Sciatic nerve (tissue), 2 donors: ENCODE data around the gene FAM187B. TPM values are rescaled to one million over a fixed set of nuclear protein-coding genes. Genes with fewer than 3 reads are reported as not detected.
A peak's percentile ranks its signal among the peaks of the same experiment; 100 is the strongest.
"Not testable (repeated sequence)": the region's sequence is repeated elsewhere in the genome, so short reads cannot be mapped to it uniquely, and the experiment has no call there.

Experiments used
- ATAC-seq: fragments of 200-7000 bp; cut with Tn5 transposase; one replicate; pipeline ENCODE4 v1.9.1; 2020; ENCODE audit warnings: mild to moderate bottlenecking, moderate library complexity
- DNase-seq: peaks from one replicate; pipeline ENCODE4 v3.0.0-alpha.2; 2020; ENCODE audit warnings: low spot score
- intact Hi-C: fragments of 100-400 bp; cut with DNase I; formaldehyde crosslinking; loops from one replicate; pipeline ENCODE4 v1.14.2; 2022
- total RNA-seq: library from RNA; stranded (reverse); fragmentation: NEBNext Ultra II Directional; extraction: Animal tissue kit (Norgen Biotek cat#: 25700); gene quantifications from one replicate; pipeline ENCODE4 v1.2.1, GENCODE V29; 2021
- donor health status: DM: no; HTN: no; CAD: no.
- donor health status: DM: no; HTN: no; CAD: no.

Gene FAM187B
- total RNA-seq, 1 donor from 2014 or later, result 0.31 TPM

DNA sequence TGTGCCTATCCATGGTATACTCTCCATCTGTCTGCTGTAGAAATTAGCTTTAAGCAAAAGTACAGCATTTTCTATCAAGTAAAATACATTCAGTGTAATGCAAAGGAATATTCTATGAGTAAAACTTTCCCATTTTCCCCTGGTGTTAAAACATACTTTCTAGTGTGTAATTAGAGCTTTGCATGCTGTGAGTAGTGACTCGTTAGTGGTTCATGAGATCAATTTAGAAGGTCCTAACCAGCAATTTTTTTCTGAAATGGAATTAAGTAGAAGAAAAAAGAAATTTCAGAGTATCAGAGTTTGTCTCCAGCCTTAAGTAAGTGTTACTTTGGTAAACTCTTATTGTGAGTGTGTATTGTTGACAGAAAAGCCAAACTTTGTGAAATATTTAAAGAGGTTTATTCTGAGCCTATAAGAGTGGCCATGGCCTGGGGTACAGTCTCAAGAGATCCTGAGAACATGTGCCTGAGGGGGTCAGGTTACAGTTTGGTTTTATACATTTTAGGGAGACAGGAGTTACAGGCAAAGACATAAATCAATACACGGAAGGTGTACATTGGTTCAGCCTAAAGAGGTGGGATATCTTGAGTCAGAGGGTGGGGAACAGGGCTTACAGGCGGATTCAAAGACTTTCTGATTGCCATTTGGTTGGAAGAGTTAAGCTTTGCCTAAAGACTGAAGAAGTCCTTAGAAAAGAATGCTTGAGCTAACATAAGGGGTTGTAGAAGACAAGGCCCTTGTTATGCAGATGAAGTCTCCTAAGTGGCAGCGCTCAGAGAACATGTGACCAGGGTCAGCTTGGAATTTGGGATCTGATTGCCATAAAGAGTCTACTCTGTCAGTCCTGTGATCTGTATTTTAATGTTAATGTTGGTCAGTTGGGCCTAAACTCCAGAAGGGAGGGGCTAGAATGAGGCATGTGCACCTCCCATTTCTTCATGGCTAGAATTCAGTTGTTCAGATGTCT lies 25.5 kb downstream of the FAM187B start:
- no peak for ATAC-seq
- no peak for DNase-seq

DNA sequence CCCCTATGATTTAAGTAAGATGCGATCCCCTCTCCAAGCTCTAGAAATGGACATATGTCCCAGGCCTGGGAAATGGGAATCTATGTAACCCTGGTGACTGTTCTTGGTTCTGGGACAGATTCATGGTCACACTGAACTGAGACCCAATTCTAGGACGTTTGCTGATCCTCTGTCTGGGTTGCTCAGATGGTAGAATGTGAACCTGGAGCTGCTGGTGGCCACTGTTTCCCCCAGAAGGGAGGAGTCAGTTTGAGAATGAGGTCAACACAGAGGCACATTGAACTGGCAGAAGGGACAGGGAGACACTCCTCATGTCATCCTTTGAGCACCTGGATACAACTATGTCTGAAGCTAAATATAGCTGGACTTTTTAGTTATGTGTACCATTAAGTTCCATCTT lies 29.1 kb downstream of the FAM187B start:
- DNase-seq (no peak), ATAC-seq (no peak)
- intact Hi-C loops, result no loop called here

More for the DNA sequence above, 25.5 kb downstream of the FAM187B start:
- intact Hi-C loops, result no loop called here

DNA sequence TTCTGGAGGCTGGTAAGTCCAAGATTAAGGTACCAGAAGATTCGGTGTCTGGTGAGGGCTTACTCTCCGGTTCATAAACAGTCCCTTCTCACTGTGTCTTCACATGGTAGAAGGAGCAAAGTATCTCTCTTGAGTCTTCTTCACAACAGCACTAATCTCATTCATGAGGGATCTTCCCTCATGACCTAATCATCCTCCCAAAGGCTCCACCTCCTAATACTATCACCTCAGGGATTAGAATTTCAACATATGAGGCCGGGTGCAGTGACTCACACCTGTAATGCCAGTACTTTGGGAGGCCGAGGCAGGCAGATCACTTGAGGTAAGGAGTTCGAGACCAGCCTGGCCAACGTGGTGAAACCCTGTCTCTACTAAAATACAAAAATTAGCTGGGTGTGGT lies 31.7 kb downstream of the FAM187B start:
- DNase-seq, ATAC-seq, intact Hi-C loops: not testable (repeated sequence)

DNA sequence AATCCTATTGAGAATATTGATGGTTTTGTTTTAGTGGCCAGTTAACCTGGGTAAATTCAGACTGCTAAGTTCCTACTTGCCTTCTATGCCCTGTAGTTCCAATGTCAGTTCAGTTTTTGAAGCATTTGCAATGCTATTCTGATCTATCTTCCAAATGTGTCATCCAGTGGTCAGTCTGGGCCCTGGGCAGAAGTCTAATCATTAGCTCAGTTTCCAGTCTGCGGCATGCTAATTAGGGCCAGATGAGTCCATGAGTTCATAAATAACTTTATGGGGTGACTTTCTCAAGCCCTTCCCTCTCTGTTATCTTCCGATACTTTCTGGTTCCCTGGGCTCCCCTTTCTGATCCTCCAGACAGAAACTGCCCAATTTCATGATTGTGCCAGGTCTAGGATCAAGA lies 32.7 kb downstream of the FAM187B start:
- DNase-seq (no peak), ATAC-seq (no peak)
- intact Hi-C loops, result no loop called here

DNA sequence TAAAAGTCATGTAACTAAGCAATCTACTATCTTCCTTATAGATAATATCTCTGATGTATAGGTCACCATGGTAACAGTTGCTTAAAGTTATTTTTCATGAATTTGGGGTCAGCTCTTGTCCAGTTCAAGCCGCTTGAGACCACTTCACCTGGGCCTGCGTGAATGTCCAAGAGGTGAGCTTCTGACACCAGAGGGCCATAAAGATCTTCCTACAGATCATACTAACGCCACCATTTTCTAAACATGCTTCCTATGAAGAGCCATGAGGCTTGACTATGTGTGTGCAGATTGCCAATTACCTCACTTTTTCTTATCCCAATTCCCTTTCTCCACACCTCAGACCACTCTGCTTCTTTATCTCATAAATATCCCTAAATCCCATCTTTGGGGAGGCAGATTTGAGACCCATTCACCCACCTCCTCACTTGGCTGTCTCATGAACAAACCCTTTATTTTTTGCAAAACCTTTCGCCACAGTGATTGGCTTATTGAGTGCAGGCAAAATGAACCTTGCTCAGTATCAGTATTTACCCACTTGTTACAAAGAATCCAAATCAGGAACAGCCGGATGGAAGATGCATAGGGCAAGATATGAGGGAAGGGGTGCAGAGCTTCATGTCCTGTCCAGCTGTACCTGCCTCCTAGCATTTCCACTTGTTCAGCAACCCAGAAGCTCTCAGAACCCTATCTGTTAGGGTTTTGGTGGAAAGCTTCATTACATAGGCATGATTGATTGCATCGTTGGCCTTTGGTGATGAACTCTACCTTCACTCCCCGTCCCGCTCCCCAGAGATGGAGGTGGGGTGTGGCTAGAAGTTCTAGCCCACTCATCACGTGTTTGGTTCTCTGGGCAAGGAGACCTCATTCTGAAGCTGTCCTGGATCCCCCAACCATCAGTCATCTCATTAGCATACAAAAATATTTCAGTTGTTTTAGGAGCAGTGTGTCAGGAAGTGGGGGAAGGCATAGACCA lies 34.2 kb downstream of the FAM187B start:
- intact Hi-C loops, result no loop called here
- no peak for DNase-seq
- ATAC-seq, result no peak

DNA sequence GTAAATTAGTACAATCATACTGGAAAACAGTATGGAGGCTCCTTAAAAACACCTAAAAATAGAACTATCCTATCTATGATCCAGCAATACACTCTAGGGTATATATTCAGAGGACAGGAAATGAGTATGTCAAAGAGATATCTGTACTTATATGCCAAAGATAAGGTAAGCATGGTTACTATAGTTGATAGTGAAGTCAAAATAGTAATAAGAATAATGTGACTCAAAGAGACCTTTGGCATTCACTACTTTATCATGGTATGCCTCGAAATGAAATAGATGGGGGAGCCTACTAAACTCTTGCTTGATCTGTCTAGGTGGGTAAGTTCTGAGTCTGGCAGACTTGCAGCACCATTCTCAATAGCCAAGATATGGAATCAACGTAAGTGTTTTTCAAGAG lies 43.7 kb downstream of the FAM187B start:
- no peak for ATAC-seq
- DNase-seq, result no peak
- intact Hi-C loops, result no loop called here

DNA sequence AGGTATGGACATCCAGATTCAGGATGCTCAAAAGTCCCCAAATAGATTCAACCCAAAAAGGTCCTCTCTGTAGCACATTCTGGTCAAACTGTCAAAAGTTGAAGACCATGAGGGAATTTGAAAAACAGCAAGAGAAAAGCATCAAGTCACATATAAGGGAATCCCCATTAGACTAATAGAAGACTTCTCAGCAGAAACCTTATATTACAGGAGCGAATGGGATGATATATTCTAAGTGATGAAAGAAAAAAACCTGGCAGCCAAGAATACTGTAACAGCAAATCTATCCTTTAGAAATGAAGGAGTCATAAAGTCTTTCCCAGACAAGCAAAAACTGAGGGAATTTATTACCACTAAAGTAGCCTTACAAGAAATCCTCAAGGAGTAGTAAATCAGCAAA lies 44.3 kb downstream of the FAM187B start:
- ATAC-seq (no peak), DNase-seq (no peak)
- intact Hi-C loops, result no loop called here

DNA sequence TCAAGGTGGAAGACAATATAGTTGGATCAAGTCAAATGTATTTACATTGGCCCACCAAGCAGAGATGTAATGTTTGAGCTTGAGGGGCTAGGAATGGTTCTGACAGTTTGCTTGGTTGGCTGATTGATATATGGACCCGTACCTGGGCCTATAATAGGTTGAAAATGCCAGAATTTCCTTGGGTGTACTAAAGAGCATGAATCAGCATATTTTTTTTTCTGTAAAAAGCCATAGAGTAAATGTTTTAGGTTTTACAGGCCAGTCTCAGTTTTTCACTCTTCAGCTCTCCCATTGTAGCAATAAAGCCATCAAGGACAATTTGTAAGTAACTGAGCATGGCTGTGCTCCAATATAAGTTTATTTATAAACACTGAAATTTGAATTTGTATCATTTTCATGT lies 47.2 kb downstream of the FAM187B start:
- no peak for DNase-seq
- intact Hi-C loops, result no loop called here
- no peak for ATAC-seq

DNA sequence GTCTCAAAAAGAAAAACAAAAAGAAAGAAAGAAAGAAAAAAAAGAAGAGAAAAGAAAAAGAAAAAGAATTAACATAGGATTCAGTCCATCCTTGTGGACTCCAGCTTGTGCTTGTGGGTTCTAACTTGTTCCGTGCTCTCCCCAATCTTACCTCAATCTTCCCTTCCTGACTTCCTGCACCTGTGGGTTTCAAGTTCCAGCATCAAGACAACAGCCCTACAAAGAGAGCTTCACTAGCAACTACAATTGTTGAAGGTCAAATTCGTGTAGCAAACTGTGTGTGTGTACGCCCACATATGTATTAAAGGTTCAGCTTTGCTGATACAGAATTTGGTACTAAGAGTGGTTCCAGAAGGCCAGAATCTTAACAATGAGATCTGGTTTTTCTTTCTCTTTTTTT lies 48.7 kb downstream of the FAM187B start:
- ATAC-seq (no peak), DNase-seq (no peak)
- intact Hi-C loops, result no loop called here

DNA sequence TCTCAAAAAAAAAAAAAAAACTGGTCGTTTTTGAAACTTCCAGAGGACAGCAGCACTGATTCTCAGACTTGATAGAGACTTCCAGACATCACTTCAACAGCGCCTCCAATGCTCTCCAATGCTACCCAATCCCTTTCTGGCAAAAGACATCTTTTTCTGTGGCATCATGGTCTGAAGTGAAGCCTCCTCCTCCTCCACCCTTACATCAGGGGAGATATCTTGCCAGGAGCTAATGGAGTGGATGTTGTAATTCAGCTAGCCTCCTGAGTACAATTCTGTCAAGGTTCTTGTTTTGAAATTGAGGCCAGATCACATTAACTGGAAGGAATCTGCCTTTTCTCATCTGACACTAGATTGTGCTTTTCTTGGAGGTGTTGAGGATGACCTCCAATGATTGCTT lies 49.8 kb downstream of the FAM187B start:
- peak; percentile 86 for ATAC-seq
- no peak for DNase-seq
- intact Hi-C loops, result no loop called here

DNA sequence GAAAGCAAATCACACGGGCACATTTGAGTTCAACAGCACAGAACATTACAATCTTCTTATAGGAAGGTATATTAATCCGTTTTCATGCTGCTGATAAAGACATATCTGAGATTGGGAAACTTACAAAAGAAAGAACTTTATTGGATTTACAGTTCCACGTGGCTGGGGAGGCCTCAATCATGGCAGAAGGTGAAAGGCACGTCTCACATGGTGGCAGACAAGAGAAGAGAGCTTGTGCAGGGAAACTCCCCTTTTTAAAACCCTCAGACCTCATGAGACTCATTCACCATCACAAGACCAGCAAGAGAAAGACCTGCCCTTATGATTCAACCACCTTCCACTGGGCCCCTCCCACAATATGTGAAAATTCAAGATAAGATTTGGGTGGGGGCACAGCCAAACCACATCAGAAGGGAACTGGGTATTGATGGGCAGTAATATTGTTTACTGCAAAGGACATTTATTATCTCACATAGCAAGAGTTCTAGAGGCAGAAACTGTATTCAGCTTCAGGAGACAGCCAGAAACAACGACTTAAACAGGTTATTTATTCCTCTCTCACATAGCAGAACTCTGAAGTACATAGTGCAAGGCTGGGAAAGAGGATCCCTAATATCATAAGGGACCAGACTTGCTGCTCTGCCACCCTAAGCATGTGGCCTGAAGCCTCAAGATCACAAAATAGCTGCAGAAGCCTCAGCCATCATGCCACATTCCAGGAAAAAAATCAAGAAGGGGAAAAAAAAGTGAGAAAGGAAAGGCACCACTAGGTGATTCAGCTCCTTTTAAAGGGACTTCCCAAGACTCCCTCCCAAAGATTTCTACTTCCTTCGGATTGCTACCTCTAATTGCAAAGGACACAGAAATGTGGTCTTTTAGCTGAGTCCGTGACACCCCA lies 50.9 kb downstream of the FAM187B start:
- ATAC-seq, result no peak
- intact Hi-C loops, result no loop called here
- DNase-seq, result no peak

DNA sequence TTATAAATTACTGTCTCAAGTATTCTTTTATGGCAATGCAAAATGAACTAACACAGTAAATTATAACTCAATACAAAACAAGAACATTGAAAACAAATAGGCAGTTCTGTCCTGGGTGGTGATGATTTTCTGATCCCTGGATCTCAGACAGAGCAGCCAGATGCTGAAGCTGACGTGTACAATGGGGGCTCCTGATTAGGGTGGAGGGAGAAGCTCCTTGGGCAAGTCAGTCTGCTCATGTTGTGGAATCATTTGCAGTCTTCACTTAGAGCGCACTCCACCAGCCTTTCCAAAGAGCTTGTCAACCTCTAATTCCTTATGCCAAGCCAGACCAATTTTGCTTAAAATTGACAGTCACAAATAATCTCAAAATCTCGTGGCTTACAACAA lies 52.4 kb downstream of the FAM187B start:
- intact Hi-C loops, result no loop called here
- DNase-seq, result no peak
- no peak for ATAC-seq

Other genes with a start within 250 kb of the FAM187B start
- 81.2 TPM for gene GRAMD1A, start 228.4 kb downstream of the FAM187B start, total RNA-seq
- gene SCN1B, start 198.3 kb downstream of the FAM187B start, total RNA-seq, result 13.8 TPM
- gene HPN, start 187.0 kb downstream of the FAM187B start, total RNA-seq, result 1.1 TPM
- gene FXYD3, start 112.9 kb downstream of the FAM187B start, total RNA-seq, result 24.1 TPM
- 244 TPM for gene LGI4, start 93.7 kb downstream of the FAM187B start, total RNA-seq
- 460 TPM for gene FXYD1, start 89.9 kb downstream of the FAM187B start, total RNA-seq
- 5.5 TPM for gene FXYD7, start 85.5 kb downstream of the FAM187B start, total RNA-seq
- 92.9 TPM for gene FXYD5, start 74.0 kb downstream of the FAM187B start, total RNA-seq
- gene LSR, start 20.3 kb upstream of the FAM187B start, total RNA-seq, result 9.3 TPM
- 137 TPM for gene USF2, start 40.2 kb upstream of the FAM187B start, total RNA-seq
- gene HAMP, start 53.8 kb upstream of the FAM187B start, total RNA-seq, result 8.9 TPM
- 82.2 TPM for gene MAG, start 63.4 kb upstream of the FAM187B start, total RNA-seq
- gene CD22, start 100.4 kb upstream of the FAM187B start, total RNA-seq, result 23.8 TPM
- not detected for gene FFAR1, start 119.2 kb upstream of the FAM187B start, total RNA-seq
- gene FFAR3, start 129.7 kb upstream of the FAM187B start, total RNA-seq, result 0.76 TPM
- gene GPR42, start 142.3 kb upstream of the FAM187B start, total RNA-seq, result 0.58 TPM
- 4.5 TPM for gene FFAR2, start 219.5 kb upstream of the FAM187B start, total RNA-seq